Right renal cortex interstitium (tissue), 3 donors: ENCODE measurements around the gene ERFL. TPM values are rescaled to one million over a fixed set of nuclear protein-coding genes. Genes with fewer than 3 reads are reported as not detected.

Experiments used
- DNase-seq, 3 donors: peaks; one replicate each; pipeline ENCODE4 v3.0.0-alpha.2; 2013; ENCODE audit warnings: low read depth in 3 of 3, low spot score in 2 of 3
- polyA plus RNA-seq, 3 donors: library from polyadenylated mRNA; unstranded; fragments of 120-200 nt; gene quantifications; one replicate each; pipeline ENCODE4 v1.2.1, GENCODE V29; 2013; ENCODE audit not compliant: insufficient read length in 3 of 3

ERFL gene
- polyA plus RNA-seq, 3 donors = 0.06 to 0.07 (median 0.06) TPM

DNA sequence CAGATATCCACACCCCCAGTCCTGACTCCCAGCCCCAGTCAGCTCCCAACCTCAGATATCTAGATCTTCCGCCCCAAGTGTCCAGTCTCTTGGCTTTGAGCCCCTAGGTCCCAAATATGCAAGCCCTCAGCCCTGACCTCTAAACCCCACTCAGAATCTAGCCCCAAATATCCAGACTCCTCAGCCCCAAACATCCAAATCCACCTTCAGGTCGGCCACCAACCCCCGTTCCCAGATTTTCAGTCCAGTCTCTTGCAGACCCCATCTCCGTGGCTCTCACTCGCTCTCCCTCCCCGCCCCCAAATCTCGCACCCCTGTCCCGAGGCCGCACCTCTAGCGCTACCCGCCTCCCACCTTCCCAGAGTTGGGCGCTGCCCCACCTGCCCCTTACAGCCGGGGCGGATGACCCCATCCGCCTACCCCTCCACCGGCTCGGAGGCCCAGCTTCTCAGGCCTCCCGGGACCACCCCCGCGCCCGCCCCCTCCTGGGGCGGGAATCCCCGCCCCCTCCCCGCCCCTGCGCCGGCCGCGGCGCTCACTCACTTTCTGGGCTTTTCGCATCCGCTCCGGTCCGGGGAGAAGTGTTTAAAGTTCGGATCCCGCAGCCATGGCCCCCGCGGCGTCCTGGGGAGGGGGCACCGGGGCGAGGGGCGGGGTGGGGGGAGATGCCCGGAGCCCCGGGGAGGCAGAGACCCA lies 604 bp downstream of the ERFL start:
- DNase-seq = no peak

DNA sequence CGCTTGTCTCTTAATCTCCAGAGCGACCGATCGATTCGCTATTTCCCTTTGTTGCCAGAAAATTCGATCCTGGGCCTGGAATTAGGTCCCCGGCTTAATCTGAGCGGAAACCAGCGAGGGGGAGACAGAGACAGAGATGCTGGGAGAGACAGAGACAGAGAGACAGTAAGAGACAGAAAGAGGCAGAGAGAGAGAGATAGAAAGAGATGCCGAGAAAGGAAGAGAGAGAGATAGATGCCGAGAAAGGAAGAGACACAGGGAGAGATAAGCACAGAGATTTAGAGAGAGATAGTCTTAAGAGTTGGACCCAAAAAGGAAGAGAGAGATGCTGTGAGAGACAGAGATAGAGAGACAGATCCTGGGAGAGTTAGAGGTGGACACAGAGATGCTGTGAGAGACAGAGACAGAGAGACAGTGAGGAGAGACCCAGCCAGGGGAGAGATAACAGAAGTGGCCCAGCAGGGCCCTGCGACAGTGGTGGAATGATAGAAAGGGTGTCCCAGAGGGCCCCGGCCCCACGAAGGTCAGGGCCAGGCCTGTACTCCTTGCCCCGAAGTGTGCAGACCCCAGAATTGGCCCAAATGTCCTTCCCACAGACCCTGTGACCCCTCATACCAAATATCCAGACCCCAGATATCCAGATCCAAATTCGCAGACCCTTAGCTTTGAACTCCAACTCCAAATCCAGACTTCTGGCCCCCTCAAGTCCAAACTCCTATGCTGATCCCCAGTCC lies 1.3 kb downstream of the ERFL start:
- DNase-seq = no peak

DNA sequence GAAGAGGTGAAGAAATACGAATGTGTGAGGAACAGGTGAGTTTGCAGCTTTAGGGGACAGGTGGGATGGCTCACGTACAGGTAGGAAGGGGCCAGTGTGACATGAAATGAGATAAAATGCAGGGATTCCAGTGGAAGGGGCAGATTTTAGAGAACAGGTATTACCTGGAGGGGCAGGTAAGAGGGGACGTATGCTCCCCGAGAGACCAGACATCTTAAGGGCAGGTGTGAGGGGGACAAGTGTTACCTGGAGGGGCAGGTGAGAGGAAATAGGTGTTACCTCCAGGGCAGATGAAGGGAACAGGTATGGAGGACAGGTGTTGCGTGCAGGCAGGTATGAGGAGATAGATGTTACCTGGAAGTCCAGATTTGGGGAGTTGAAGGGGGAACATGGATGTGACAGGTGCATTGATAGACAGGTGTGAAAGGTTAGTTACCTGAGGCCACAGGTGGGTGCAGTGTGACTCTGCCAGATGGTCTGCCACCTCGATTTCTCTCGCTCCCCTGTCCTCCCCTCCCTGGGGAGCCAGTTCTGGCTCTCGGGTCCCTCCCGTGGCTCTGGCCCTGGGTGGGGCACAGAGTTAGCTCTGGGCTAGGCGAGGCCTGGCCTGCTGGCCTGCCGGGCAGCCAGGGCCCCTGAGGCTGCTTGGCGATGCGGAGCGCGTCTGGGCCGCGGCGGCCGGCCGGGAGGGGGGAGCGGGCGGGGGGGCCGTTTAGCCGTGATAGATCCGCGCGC lies 2.1 kb downstream of the ERFL start:
- DNase-seq = no peak

DNA sequence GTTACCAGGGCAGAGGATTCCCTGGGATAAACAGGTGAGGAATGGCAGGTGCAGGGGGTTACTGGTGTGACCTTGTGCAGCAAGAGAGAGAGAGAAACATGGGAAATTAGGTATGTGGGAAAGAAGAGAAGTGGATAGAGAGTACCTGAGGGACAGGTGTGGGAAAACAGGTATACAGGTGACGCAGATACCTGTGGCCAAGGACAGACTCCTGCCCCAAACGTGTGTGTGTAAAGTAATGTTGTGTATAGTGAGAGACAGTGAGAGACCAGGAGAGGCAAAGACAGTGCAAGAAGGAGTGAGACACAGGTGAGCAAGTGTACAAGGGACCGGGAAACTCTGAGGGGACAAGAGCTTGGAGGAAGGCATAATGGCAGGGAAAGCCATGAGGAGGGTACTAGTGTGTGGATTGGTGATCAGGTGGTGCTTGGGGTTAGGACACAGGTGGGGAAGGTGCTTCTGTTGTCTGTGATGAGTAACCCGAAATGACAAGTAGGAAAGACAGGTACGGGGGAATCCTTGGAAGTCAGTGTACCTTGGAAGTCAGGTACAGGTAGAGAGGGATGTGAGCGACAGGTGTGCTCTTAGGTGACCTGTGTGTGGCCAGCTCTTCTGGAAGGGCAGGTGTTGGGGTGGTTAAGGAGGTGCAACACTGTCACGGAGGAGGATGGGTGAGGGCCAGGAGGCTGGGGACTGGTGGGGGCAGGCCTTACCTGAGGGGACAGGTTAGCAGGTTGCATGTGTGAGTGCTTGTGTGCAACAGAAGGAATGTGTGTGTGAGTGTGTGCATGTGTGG lies 2.8 kb downstream of the ERFL start:
- DNase-seq = no peak

DNA sequence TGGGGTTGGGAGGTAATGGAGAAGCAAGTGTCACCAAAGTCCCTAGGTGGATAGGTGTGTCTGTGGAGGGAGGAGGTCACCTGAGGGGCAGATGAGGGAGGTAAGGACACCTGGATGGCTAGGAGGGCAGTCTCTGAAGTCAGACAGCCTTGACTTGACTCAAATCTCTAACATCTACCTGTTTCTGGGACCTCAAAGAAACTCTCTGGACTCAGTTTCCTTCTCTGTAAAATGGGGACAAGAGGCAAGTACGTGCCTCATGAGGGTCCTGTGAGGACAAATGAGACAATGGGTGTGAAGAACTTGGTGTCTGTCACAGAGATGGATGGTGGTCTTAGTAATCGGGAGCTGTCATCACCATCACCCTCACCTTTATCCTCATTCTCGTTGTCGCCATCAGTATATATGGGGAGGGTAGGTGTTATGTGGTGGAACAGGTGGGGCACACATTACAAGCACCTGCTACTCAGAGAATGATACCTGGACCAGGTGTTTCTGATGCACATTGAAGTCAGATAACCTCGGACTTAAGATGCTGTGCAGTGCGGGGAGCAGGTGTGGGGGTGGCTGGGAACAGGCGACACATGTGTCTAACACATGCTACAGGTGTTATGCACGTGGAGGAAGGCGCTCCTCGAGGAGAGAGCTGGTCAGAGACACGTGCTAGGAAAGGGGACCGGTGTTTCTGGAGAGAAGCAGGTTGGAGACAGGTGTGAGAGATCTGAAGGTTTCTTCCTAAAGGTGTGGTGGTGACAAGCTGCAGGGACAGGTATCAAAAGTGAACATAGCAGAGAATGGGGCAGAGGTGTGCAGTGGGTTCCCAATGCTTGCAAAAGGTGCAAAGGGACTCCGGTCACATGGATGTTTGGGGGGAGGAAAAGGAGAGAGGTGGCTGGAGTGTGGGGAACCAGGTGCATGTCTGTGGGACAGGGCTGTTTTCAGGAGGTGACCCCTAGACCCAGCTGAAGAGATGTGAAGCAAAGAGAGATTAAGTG lies 3.8 kb downstream of the ERFL start:
- DNase-seq = no peak

DNA sequence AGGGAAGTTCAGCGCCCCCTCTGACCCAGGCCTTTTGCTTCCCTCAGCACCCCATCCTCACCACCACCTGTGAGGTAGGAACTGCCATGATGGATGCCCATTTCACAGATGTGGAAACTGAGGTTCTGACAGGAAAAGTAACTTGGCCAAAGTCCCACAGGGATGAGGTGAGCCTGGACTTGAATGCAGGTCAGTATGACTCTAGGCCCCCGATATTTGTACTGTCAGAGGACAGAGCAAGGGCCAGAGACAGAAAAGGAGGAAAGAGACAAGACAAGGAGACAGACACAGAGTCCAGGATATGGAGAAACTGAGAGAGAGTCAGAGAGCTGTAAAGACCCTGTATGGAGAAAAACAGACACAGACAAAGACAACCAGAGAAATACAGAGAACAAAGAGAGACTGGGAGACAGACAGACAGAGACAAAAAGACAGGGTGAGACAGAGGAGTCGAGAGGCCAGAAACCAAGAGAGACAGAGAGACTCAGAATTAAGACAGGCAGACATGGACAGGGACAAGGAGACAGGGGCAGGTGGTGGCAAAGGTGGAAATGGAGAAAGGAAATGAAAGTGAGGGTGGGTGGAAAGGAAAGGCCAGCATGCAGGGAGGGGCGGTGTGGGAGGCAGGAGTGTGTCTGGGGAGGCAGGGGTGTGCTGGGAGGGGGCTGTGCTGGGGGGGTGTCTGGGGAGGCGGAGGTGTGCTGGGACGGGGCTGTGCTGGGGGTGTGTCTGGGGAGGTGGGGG lies 5.0 kb downstream of the ERFL start:
- DNase-seq = no peak

DNA sequence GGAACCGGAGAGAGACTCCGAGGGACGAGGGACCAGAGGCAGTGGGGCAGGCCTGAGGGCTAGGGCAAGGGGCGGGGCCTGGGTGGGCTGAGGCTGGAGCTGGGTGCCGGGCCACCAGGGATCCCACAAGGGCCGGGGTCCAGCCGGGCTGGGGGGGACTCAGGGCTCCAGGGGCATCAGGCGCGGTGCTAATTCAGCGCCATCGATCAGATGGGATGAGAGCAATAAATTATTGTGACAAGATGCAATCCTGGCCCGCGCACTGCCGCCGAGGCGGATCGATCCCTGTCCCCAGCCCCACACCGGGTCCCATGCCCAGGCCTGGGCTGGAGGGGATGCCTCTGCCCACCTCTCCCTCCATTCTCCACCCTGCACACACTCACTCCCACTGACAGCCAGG lies 5.7 kb downstream of the ERFL start:
- no peak for DNase-seq

DNA sequence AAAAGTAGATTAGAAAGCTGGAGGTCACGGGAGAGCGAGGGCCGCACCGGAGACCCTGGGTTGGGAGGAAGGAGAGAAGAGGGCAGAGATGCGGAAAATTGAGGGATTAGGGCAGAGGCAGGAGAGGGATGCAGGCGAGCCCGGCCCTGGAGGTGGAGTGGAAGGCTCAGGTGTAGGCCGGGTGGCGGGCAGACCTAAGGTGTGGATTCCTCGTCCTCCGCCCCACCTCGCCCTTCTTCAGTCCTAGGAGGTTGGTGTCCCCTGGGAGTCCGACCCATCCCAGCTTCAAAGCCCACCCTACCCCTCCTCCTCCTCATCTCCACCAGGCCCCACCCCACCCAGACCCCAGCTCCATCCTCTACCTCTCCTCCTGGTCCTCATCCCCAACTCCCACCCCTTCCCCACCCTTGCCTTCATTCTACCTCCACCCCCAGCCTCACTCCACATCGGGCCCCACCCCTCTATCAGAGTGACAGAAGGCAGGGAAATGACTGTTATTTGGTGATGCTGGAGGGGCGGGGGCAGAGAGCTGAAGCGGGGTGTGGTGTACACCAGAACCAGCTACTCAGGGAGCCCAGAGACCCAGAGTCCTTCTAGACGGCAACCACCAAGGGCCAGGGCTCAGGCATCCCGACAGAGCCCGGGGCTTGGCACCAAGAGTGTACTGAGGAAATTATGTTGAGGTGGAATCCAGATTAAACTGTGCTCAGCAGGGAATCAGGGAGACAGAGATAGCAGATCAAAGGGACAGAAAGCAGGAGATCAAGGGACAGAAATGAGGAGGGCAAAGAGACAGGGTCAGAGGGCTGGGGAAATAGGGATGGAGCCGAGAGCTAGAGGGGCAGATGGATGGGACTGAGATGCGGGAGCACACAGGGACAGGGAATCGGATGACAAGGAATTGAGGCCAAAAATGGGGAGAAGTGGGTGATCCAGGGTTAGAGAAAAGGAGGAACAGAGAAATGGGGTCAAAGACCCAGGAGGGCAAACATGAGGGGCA lies 6.4 kb downstream of the ERFL start:
- no peak for DNase-seq

DNA sequence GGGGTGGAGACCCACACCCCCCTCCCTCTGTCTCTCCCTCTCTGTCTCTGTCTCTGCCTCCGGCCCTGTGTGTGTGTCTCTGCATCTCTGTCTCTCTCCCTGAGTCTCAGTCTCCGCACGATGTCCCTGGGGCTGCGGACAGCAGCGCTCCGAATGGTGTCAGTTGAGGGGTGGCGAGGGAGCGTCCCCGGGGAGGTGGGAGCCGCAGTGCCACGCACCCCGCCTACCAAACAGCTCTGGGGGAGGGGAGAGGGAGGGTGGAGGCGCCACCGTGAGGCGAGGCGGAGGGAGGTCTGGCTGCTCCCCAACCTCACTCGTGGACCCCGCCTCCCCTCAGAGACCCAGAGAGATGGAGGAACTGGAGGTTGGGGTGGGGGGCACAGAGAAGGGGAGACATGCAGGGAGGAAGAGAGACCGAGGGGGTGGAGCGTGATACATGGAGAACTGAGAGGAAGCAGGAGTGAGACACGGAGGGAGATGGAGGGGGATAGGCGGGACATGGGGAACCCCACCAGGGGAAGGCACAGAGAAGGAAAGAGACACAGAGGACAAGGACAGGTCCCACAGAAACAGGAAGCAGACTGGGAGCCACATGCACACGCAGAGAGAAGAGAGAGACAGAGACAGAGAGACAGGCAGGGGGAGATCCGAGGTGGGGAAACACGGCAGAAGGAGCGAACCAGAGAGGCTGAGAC lies 7.2 kb downstream of the ERFL start:
- DNase-seq = no peak

DNA sequence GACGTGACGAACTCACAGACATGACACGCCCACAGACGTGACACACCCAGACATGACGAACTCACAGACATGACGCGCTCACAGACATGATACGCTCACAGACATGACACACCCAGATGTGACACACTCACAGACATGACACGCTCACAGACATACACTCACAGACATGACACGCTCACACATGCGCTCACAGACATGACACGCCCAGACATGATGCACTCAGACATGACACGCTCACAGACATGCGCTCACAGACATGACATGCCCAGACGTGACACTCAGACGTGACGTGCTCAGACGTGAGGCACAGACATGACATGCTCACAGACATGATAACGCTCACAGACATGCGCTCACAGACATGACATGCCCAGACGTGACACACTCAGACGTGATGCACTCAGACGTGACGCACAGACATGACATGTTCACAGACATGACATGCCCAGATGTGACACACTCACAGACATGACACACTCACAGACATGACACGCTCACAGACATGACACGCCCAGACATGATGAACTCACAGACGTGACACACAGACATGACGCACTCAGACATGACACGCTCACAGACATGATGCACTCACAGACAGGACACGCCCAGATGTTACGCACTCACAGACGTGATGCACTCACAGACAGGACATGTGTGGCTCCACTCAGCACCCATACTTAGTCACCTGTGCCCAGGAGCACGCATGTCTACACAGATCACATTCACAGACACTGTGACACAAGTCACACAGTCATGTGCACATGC lies 8.1 kb downstream of the ERFL start:
- DNase-seq = no peak

DNA sequence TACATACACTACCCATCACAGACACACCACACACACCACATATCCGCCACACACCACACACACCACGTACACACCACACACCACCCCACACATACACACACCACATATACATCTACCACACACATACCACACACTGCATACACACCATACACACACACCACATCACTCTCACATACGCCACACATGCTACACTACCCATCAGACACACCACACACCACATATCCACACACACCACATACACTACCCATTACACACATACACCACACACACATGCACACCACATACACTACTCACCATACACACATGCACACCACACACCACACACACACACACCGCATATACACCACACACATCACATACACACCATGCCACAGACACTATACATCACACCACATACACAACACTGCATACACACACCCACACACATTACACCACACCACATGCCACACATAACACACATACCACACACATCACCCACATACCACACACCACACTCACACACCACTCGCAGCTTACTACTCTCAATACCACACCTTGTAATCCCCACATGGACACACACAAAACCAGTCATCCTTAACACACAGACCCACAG lies 9.5 kb downstream of the ERFL start:
- no peak for DNase-seq

DNA sequence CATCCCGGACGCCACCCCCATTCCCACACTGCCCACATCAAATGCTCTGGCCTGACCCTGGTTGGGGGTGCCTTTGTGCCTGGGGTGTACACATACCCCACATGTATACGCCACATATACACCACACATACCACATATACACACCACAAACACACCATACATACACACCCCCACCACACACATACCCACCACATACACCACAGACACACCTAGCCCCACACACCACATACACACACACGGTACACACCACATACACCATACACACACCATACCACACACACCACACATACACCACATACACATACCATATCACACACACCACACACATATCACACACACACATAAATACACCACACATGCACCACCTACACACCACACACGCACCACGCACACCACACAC lies 10.2 kb downstream of the ERFL start:
- DNase-seq = no peak

DNA sequence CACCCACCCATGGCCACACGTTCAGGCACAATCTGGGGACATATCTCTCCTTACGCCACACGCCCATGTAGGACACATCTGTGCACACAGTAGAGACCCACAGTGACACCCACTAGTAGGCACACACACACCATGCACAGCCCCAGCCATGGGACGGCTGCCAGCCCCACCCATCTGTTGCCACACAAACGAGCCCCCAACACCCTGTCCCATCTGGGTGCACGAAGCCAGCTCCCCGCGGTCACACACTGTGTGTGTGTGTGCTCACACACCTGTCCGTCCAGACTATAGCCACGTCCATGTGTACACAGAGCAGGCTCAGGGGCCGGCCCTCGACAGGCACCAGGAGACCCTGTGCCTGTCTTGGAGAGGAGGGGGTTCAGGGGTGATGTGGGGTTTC lies 10.6 kb downstream of the ERFL start:
- no peak for DNase-seq

DNA sequence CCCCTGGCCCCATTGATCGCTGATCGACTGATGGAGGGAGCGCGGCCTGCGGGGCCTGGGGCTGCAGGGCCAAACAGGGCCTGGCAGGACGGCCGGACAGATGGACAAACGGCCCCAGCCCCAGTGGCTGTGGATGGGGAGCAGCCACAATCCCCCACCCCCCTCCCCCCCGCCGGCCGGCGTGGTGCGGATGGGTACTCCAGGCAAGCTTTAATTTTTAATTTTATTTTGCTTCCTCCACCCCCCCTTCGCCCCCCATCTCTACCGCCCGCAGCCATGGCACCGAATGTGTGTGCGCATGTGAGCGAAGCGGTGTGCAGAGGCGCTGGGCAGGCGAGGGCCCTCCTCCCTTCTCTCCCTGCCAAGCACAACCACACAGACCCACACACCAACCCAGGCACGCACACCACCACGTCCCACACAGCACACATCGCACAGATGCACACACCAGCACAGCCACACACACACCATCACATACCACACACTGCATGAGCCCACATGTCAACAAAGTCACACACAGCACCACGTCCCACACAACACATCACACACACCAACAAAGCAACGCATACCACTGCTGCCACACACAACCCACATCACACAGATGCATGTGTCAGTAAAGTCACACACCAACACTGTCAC lies 12.4 kb downstream of the ERFL start:
- no peak for DNase-seq

DNA sequence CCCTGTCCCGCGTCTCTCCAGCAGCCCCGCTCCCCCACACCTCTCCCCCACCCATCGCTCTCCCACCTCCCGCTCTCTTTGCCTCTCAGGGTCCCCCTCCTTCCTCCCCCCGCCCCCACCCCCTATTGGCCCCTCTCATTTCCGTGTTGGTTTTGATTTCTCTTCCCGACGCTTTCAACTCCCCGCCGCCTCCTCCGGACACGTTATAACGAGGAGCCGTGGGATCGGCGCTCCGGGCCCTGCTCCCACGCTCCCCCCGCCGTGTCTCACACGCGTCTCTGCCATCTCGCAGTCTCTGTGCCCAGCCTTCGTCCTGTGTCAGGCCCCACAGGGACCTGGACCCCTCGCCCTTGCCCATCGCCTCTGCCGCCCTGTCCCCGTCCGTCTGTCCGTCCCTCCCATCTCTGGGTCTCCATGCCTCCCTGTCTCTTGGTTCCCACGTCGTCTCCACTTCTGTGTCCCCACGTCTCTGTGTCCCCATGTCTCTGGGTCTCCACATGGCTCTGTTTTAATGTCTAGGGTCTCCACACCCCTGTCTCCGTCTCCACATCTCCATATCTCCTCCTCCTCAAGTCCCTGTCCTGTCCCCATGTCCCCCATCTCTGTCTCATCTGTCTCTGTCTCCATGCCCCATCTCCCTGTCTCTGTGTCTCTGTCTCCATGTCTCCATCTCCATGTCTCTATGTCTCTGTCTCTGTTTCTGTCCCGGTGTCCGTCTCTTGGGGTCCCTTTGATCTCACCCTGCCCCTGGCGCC lies 13.1 kb downstream of the ERFL start:
- no peak for DNase-seq
